Right lobe of liver (tissue), 6 donors: ENCODE data around the gene KRT13. TPM values are rescaled to one million over a fixed set of nuclear protein-coding genes. Genes with fewer than 3 reads are reported as not detected.
A peak's percentile ranks its signal among the peaks of the same experiment; 100 is the strongest.

ENCODE experiments used
- ATAC-seq, 4 donors: fragments of 200-7000 bp; cut with Tn5 transposase; one replicate each; pipeline ENCODE4 v1.9.1; 2020; ENCODE audit warnings: mild to moderate bottlenecking in 4 of 4, moderate library complexity in 4 of 4
- DNase-seq, 3 donors: peaks; one replicate each; pipeline ENCODE4 v3.0.0-alpha.2; 2020
- H3K27ac ChIP-seq, 3 donors: fragments of 200-600 bp; one replicate each; pipeline ENCODE4 v1.8.0; 2022
- H3K27me3 ChIP-seq, 2 donors: fragments of 200-600 bp; one replicate each; pipeline ENCODE4 v1.8.0; 2022
- H3K36me3 ChIP-seq, 4 donors: fragments of 200-600 bp; sonication (generic) in 1 of 4; one replicate each; pipeline versions ENCODE4 v1.5.1 to v1.8.0; 2017 to 2022; ENCODE audit warnings: control low read depth in 1 of 4
- H3K4me1 ChIP-seq, 4 donors: fragments of 200-600 bp; sonication (generic) in 1 of 4; one replicate each; pipeline versions ENCODE4 v1.5.1 to v1.8.0; 2017 to 2022; ENCODE audit warnings: control low read depth in 1 of 4
- H3K4me3 ChIP-seq, 3 donors: fragments of 200-600 bp; one replicate each; pipeline ENCODE4 v1.8.0; 2022
- H3K9me3 ChIP-seq, 4 donors: fragments of 200-600 bp; sonication (generic) in 1 of 4; one replicate each; pipeline versions ENCODE4 v1.5.1 to v1.8.0; 2017 to 2022; ENCODE audit warnings: control low read depth in 1 of 4
- POLR2A ChIP-seq: fragments of 450-650 bp; IDR thresholded peaks from one replicate; pipeline ENCODE4 v1.6.1; 2017; ENCODE audit warnings: antibody characterized with exemption, mild to moderate bottlenecking
- WGBS: methylation state at CpG from one replicate; pipeline ENCODE4 v1.1.6; 2018; ENCODE audit warnings: low coverage, low lambda C conversion rate; ENCODE audit not compliant: insufficient coverage; ENCODE audit errors: missing lambda C conversion rate; 5-methylcytosine and 5-hydroxymethylcytosine counted together
- intact Hi-C, 2 donors: fragments of 100-400 bp; cut with DNase I; formaldehyde crosslinking; loops; one replicate each; pipeline versions ENCODE4 v1.11.2 to v1.14.1; 2022
- total RNA-seq, 6 experiments: library from RNA; depleted of rRNA in 2 of 6; stranded (reverse); fragments of >200 nt in 2 of 6; fragmentation: NEBNext Ultra II Directional in 3 of 6; extraction: Animal tissue kit (Norgen Biotek cat#: 25700) in 3 of 6; gene quantifications; one replicate each; pipeline versions ENCODE4 v1.1.0 to v1.2.4, GENCODE V29; 2016 to 2023
- TF ChIP-seq, protein P1 (sequence below), 4 donors: fragments of 200-600 bp in 3 of 4; fragments of 450-650 bp in 1 of 4; IDR thresholded peaks; one replicate each; pipeline versions ENCODE4 v1.5.1 to v1.8.0; 2016 to 2022; ENCODE audit warnings: antibody characterized with exemption in 4 of 4, mild to moderate bottlenecking in 2 of 4
- donor health status: DM: no; HTN: yes; CAD: no.
- donor health status: DM: no; HTN: no; CAD: no.
- donor health status: DM: no; HTN: no; CAD: no.
- donor health status: DM: no; HTN: yes; CAD: no.
- donor health status: DM: no; HTN: yes; CAD: no.

Gene KRT13
- total RNA-seq, 6 experiments from 2014 or later: 1.6 TPM; not detected in 5

DNA sequence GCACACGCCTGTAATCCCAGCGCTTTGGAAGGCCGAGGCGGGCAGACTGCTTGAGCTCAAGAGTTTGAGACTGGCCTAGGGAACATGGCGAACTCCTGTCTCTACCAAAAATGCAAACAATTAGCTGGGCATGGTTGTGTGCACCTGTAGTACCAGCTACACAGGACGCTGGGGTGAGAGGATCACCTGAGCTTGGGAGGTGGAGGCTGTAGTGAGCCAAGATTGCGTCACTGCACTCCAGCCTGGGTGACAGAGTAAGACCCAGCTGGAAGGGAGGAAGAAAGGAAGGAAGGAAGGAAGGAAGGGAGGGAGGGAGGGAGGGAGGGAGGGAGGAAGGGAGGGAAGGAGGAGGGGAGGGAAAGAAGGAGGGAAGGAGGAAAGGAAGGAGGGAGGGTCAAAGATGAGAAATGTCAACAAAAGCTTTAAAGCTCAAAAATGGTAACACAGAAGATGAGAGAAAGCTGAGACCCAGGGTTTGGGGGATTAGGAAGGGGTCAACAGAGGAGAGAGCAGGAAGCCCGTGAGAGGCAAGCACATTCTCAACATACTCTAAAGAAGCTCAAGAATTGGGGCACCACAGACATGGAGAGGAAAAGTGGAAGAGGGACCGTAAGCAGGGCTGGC lies 27.6 kb upstream of the KRT13 start:
- ATAC-seq: no peak
- H3K27me3 ChIP-seq: no peaks in the 10 kb centered on the region
- WGBS: 44% methylated on average over 7 of the region's 9 CpGs
- H3K9me3 ChIP-seq: no peaks in the 10 kb centered on the region
- H3K4me1 ChIP-seq: no peaks in the 10 kb centered on the region
- DNase-seq: no peak
- TF ChIP-seq, protein P1, sequence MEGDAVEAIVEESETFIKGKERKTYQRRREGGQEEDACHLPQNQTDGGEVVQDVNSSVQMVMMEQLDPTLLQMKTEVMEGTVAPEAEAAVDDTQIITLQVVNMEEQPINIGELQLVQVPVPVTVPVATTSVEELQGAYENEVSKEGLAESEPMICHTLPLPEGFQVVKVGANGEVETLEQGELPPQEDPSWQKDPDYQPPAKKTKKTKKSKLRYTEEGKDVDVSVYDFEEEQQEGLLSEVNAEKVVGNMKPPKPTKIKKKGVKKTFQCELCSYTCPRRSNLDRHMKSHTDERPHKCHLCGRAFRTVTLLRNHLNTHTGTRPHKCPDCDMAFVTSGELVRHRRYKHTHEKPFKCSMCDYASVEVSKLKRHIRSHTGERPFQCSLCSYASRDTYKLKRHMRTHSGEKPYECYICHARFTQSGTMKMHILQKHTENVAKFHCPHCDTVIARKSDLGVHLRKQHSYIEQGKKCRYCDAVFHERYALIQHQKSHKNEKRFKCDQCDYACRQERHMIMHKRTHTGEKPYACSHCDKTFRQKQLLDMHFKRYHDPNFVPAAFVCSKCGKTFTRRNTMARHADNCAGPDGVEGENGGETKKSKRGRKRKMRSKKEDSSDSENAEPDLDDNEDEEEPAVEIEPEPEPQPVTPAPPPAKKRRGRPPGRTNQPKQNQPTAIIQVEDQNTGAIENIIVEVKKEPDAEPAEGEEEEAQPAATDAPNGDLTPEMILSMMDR (IDR thresholded peaks at IDR 0.05): no peak
- no peak for TF ChIP-seq POLR2A
- H3K36me3 ChIP-seq: no peaks in the 10 kb centered on the region
- intact Hi-C loops: no loop called here
- no peak overlapping the region for H3K4me3 ChIP-seq
- no peak overlapping the region for H3K27ac ChIP-seq

DNA sequence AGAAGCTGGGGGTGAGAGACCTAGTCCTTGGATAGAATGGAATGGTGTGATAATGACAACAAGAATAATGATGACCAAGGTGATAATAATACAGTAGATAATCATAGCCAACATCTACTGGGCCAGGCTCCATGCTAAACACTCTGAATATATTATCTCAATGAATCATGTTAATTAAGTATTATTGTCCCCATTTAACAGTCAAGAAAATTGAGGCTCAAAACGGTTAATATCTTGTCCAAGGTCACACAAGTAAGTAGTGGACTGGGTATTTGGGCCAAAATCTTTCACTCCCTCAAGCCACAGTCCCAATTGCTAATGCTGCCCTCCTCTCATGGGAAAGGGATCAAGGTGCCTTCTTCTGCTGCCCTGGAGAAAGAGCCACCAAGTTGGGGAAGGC lies 26.6 kb upstream of the KRT13 start:
- no peak for DNase-seq
- 40% methylated on average over 1 of the region's 1 CpG for WGBS
- H3K4me1 ChIP-seq: no peaks in the 10 kb centered on the region
- no peak overlapping the region for H3K27ac ChIP-seq
- H3K27me3 ChIP-seq: peaks cover 0 to 8% of the 10 kb centered on the region in 2 donors
- intact Hi-C loops: no loop called here
- H3K4me3 ChIP-seq: no peak overlapping the region
- ATAC-seq: no peak
- no peaks in the 10 kb centered on the region for H3K9me3 ChIP-seq
- TF ChIP-seq, protein P1 (IDR thresholded peaks at IDR 0.05): no peak
- no peak for TF ChIP-seq POLR2A
- no peaks in the 10 kb centered on the region for H3K36me3 ChIP-seq

DNA sequence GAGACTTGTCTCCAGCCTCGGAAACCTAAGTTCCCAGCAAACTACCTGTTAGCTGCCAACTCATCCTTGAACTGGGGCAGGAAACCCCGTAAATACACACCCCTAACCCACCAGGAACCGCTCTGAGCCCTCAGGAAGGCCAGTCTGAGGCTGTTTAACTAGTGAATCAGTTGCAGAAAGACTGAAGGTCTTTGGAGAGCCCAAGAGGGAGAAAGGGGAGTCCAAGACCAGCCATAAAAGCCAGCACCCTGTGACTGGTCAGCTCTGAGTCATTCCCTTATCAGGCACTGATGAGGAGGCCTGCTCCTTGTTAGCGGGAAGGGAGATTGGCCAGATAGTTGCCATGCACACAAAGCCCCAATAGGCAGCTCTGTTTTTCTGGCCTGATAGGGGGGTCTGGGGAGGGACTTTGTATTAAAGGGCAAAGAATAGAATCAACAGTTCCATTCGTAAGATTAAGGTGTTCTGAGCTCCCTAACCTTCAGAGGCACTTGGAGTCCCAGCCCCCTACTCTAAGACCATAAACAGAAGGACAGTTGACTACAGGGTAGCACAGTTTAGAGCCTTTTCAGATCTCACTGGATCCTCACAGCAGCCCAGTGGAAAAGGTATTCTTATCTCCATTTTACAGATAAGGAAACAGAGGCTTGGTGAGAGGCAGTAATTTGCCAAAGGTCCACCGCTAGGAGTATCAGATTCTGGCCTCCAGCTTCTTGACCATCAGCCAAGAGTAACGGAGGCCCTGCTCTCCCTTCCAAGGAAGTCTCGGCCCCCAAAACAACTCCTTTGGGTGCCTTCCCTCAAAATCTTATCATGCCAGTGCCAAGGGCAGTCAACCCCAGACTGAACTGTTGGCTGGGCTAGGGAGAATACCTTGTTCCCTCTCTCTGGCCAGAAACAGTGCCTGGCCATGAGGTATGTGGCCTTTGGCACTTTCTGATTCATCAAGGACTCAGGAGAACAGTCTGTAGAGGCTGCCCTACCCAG lies 24.9 kb upstream of the KRT13 start:
- no peak overlapping the region for H3K4me3 ChIP-seq
- no peak for DNase-seq
- peak in 1 of 4 donors; percentile 14 for ATAC-seq

DNA sequence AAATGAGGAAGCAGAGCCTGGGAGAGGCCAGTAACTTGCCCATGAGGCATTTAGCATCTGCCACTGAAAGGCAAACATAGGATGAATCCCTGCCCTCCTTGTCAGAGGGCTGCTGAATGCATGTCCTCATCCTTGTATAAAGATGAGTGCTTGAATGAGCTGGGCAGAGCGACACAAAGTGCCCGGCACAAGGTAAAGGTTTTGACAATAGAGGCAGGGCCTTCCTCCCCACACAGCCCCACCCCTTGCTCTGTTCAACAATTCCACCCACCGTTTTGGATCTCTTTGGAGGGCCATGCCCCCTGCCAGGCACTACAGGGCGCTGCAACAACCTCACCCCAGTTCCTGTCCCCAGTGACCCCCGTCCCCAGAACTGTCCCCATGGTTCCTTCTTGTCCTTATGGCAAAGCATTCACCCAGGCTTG lies 24.1 kb upstream of the KRT13 start:
- no peaks in the 10 kb centered on the region for H3K9me3 ChIP-seq
- intact Hi-C loops: no loop called here
- H3K4me1 ChIP-seq: no peaks in the 10 kb centered on the region
- TF ChIP-seq, protein P1 (IDR thresholded peaks at IDR 0.05): no peak
- TF ChIP-seq POLR2A: no peak
- peaks cover 0 to 8% of the 10 kb centered on the region in 2 donors for H3K27me3 ChIP-seq
- no peak overlapping the region for H3K4me3 ChIP-seq
- ATAC-seq: no peak
- DNase-seq: no peak
- H3K27ac ChIP-seq: no peak overlapping the region
- 58% methylated on average over 5 of the region's 5 CpGs for WGBS
- H3K36me3 ChIP-seq: no peaks in the 10 kb centered on the region

More for the DNA sequence above, 24.9 kb upstream of the KRT13 start:
- peaks cover 0 to 8% of the 10 kb centered on the region in 2 donors for H3K27me3 ChIP-seq
- WGBS: 42% methylated on average over 6 of the region's 8 CpGs
- intact Hi-C loops: no loop called here
- no peaks in the 10 kb centered on the region for H3K4me1 ChIP-seq
- H3K27ac ChIP-seq: no peak overlapping the region
- H3K9me3 ChIP-seq: no peaks in the 10 kb centered on the region
- no peaks in the 10 kb centered on the region for H3K36me3 ChIP-seq
- no peak for TF ChIP-seq POLR2A
- TF ChIP-seq, protein P1 (IDR thresholded peaks at IDR 0.05): no peak
